HepG2 (cell line): Measurements from ENCODE around the gene FAM229A. TPM values are rescaled to one million over a fixed set of nuclear protein-coding genes. Genes with fewer than 3 reads are reported as not detected.
A peak's percentile ranks its signal among the peaks of the same experiment; 100 is the strongest.

ENCODE experiments used
- ATF7-NPFF ChIP-seq: sonication (generic); formaldehyde crosslinking; IDR thresholded peaks from 2 replicates; pipeline ENCODE4 v1.8.1; 2023; ENCODE audit warnings: mild to moderate bottlenecking, low read depth, missing genetic modification reagents, moderate library complexity
- CBX2 ChIP-seq, 2 experiments: fragments of 200-600 bp in 1 of 2; sonication (generic); formaldehyde crosslinking in 1 of 2; IDR thresholded peaks; 2 replicates each; pipeline versions ENCODE4 v1.7.0 to v1.8.1; 2018 to 2022; ENCODE audit warnings: low read depth in 2 of 2, low read length in 1 of 2, mild to moderate bottlenecking in 1 of 2, missing genetic modification reagents in 1 of 2
- DMAP1 ChIP-seq: IDR thresholded peaks from 2 replicates; pipeline ENCODE4 v1.6.1; 2016
- EED ChIP-seq: sonication (generic); formaldehyde crosslinking; IDR thresholded peaks from 2 replicates; pipeline ENCODE4 v1.5.0; 2020; ENCODE audit warnings: mild to moderate bottlenecking, missing genetic modification reagents
- FLYWCH1 ChIP-seq: sonication (generic); formaldehyde crosslinking; IDR thresholded peaks from 2 replicates; pipeline ENCODE4 v1.8.1; 2023; ENCODE audit warnings: mild to moderate bottlenecking, missing genetic modification reagents
- GATAD2A ChIP-seq: IDR thresholded peaks from 2 replicates; pipeline ENCODE4 v1.6.1; 2016
- GTF3A ChIP-seq: sonication (generic); formaldehyde crosslinking; conservative IDR thresholded peaks from 2 replicates; pipeline ENCODE4 v1.4.0; 2020; ENCODE audit warnings: mild to moderate bottlenecking, missing genetic modification reagents
- JUNB ChIP-seq: sonication (generic); formaldehyde crosslinking; IDR thresholded peaks from 2 replicates; pipeline ENCODE4 v1.8.0; 2022; ENCODE audit warnings: missing genetic modification reagents, mild to moderate bottlenecking, borderline replicate concordance
- KDM3A ChIP-seq: IDR thresholded peaks from 2 replicates; pipeline ENCODE4 v1.6.1; 2018; ENCODE audit warnings: low read depth, missing compliant biosample characterization
- KDM5A ChIP-seq: fragments of 200-600 bp; sonication (generic); IDR thresholded peaks from 2 replicates; pipeline ENCODE4 v1.7.0; 2018; ENCODE audit warnings: antibody characterized with exemption, mild to moderate bottlenecking, low read length, borderline replicate concordance
- KMT2A ChIP-seq: sonication (generic); formaldehyde crosslinking; IDR thresholded peaks from 2 replicates; pipeline ENCODE4 v1.4.0; 2020; ENCODE audit warnings: missing genetic modification reagents
- NR2C2 ChIP-seq: sonication (generic); formaldehyde crosslinking; IDR thresholded peaks from 2 replicates; pipeline ENCODE4 v1.4.0; 2020; ENCODE audit warnings: missing genetic modification reagents, mild to moderate bottlenecking, moderate library complexity, borderline replicate concordance
- PHB2 ChIP-seq: fragments of 450-650 bp; IDR thresholded peaks from 2 replicates; pipeline ENCODE4 v1.6.1; 2018; ENCODE audit not compliant: partially characterized antibody
- PHF5A ChIP-seq: IDR thresholded peaks from one replicate; pipeline ENCODE4 v1.6.1; 2018; ENCODE audit warnings: low read depth, missing genetic modification reagents; ENCODE audit not compliant: unreplicated experiment
- RFXANK ChIP-seq: IDR thresholded peaks from 2 replicates; pipeline ENCODE4 v1.6.1; 2016
- RFXAP ChIP-seq: sonication (generic); formaldehyde crosslinking; IDR thresholded peaks from 2 replicates; pipeline ENCODE4 v1.4.0; 2020; ENCODE audit warnings: missing genetic modification reagents, borderline replicate concordance
- SOX13 ChIP-seq, 3 experiments: fragments of 450-650 bp in 1 of 3; sonication (generic) in 1 of 3; formaldehyde crosslinking in 1 of 3; IDR thresholded peaks in 2 of 3; conservative IDR thresholded peaks in 1 of 3; 2 replicates each; pipeline versions ENCODE4 v1.5.0 to v1.6.1; 2016 to 2020; ENCODE audit warnings: antibody characterized with exemption in 1 of 3, mild to moderate bottlenecking in 1 of 3, missing compliant biosample characterization in 1 of 3, missing genetic modification reagents in 1 of 3, moderate library complexity in 1 of 3
- SOX6 ChIP-seq, 2 experiments: fragments of 450-650 bp in 1 of 2; sonication (generic) in 1 of 2; formaldehyde crosslinking in 1 of 2; IDR thresholded peaks; 2 replicates each; pipeline versions ENCODE4 v1.4.0 to v1.6.1; 2017 to 2020; ENCODE audit warnings: antibody characterized with exemption in 1 of 2, mild to moderate bottlenecking in 1 of 2, missing genetic modification reagents in 1 of 2
- SP2 ChIP-seq: sonication (generic); formaldehyde crosslinking; IDR thresholded peaks from 2 replicates; pipeline ENCODE4 v1.5.1; 2020; ENCODE audit warnings: mild to moderate bottlenecking, missing genetic modification reagents
- SRSF1 ChIP-seq: fragments of 200-400 bp; formaldehyde crosslinking; optimal IDR thresholded peaks from 2 replicates; pipeline ENCODE3; 2017; ENCODE audit warnings: mild to moderate bottlenecking, low read depth, low read length, moderate library complexity
- TARDBP ChIP-seq: sonication (generic); formaldehyde crosslinking; IDR thresholded peaks from 2 replicates; pipeline ENCODE4 v1.8.0; 2022; ENCODE audit warnings: mild to moderate bottlenecking, missing genetic modification reagents
- TCF12 ChIP-seq, 2 experiments: fragments of 450-650 bp in 1 of 2; sonication (generic) in 1 of 2; formaldehyde crosslinking in 1 of 2; IDR thresholded peaks; 2 replicates each; pipeline versions ENCODE4 v1.6.1 to v1.8.0; 2017 to 2022; ENCODE audit warnings: antibody characterized with exemption in 1 of 2, mild to moderate bottlenecking in 1 of 2, missing genetic modification reagents in 1 of 2, moderate library complexity in 1 of 2
- TFDP2 ChIP-seq: sonication (generic); formaldehyde crosslinking; IDR thresholded peaks from 2 replicates; pipeline ENCODE4 v1.4.0; 2020; ENCODE audit warnings: missing genetic modification reagents
- ZBTB3 ChIP-seq: sonication (generic); formaldehyde crosslinking; IDR thresholded peaks from 2 replicates; pipeline ENCODE4 v1.4.0; 2020; ENCODE audit warnings: low read depth, mild to moderate bottlenecking, moderate library complexity, missing genetic modification reagents, borderline replicate concordance
- ZBTB38 ChIP-seq: sonication (generic); formaldehyde crosslinking; IDR thresholded peaks from 2 replicates; pipeline ENCODE4 v1.5.1; 2020; ENCODE audit warnings: mild to moderate bottlenecking, missing genetic modification reagents
- ZNF34 ChIP-seq: sonication (generic); formaldehyde crosslinking; IDR thresholded peaks from 2 replicates; pipeline ENCODE4 v1.4.0; 2020; ENCODE audit warnings: mild to moderate bottlenecking, missing genetic modification reagents, borderline replicate concordance
- ZNF768 ChIP-seq: sonication (generic); formaldehyde crosslinking; IDR thresholded peaks from 2 replicates; pipeline ENCODE4 v1.4.0; 2020; ENCODE audit warnings: missing genetic modification reagents
- ZNF788 ChIP-seq: sonication (generic); formaldehyde crosslinking; IDR thresholded peaks from 2 replicates; pipeline ENCODE4 v1.5.0; 2020; ENCODE audit warnings: mild to moderate bottlenecking, missing genetic modification reagents, borderline replicate concordance
- ZNF816 ChIP-seq: sonication (generic); formaldehyde crosslinking; IDR thresholded peaks from 2 replicates; pipeline ENCODE4 v1.8.0; 2022; ENCODE audit warnings: missing genetic modification reagents, mild to moderate bottlenecking, borderline replicate concordance
- ZSCAN31 ChIP-seq: sonication (generic); formaldehyde crosslinking; IDR thresholded peaks from 2 replicates; pipeline ENCODE4 v1.5.0; 2020; ENCODE audit warnings: low read depth, mild to moderate bottlenecking, missing genetic modification reagents
- polyA plus RNA-seq, 8 experiments: library from polyadenylated mRNA; depleted of rRNA in 3 of 8; stranded (reverse) in 7 of 8; unstranded in 1 of 8; fragments of >200 nt; fragmentation: Illumina TruSeq in 4 of 8; extraction: Trizol in 4 of 8; gene quantifications; 2 replicates each; pipeline versions ENCODE4 v1.2.1 to v1.2.3, GENCODE V29; 2011 to 2016; ENCODE audit warnings: low read depth in 4 of 8, missing spikeins in 1 of 8, mixed read lengths in 1 of 8; ENCODE audit not compliant: insufficient read depth in 1 of 8
- total RNA-seq, 5 experiments: library from RNA; depleted of rRNA; stranded (reverse); fragments of >200 nt; fragmentation: Illumina TruSeq; extraction: Trizol; gene quantifications; 2 replicates each; pipeline ENCODE4 v1.2.3, GENCODE V29; 2016; ENCODE audit warnings: low read depth in 1 of 5

FAM229A gene
- total and polyA plus RNA-seq, 2 of the 13 experiments (the other 11 are each of a cell fraction or from before 2014, with no cell fraction given): 3.2 to 17.6 TPM

- no peak for TF ChIP-seq ATF7-NPFF (CRISPR knock-in tag)
- TF ChIP-seq CBX2 (IDR thresholded peaks at IDR 0.05; ENCODE audit: low read depth, low read length): no peak
- TF ChIP-seq CBX2 (CRISPR knock-in tag; IDR thresholded peaks at IDR 0.05; ENCODE audit: low read depth): no peak
- no peak for TF ChIP-seq EED (CRISPR knock-in tag)
- no peak for TF ChIP-seq ZNF34 (CRISPR knock-in tag)
- TF ChIP-seq DMAP1: no peak
- peak; percentile 45 for TF ChIP-seq GATAD2A (CRISPR knock-in tag)
- no peak for TF ChIP-seq PHF5A (CRISPR knock-in tag)
- 0 out of 2 replicates have a peak, but pooled peaks have one; percentile 76 for TF ChIP-seq FLYWCH1 (CRISPR knock-in tag)
- no peak for TF ChIP-seq TCF12 (IDR thresholded peaks at IDR 0.05)
- peak; percentile 53 for TF ChIP-seq TCF12 (CRISPR knock-in tag; IDR thresholded peaks at IDR 0.05)
- TF ChIP-seq TFDP2 (CRISPR knock-in tag): peak; percentile 70; the same call in 1 of the 2 replicates
- peak; percentile 41; the same call in 1 of the 2 replicates for TF ChIP-seq KDM3A
- TF ChIP-seq SRSF1: peak; percentile 75
- TF ChIP-seq ZBTB3: no peak
- TF ChIP-seq SOX13 (IDR thresholded peaks at IDR 0.05): peak; percentile 44; the same call in 1 of the 2 replicates
- TF ChIP-seq SOX13 (CRISPR knock-in tag; conservative IDR thresholded peaks at IDR 0.05 in 1 of 2, IDR thresholded peaks at IDR 0.05 in 1 of 2): no peak
- no peak for TF ChIP-seq KMT2A (CRISPR knock-in tag)
- TF ChIP-seq RFXAP (CRISPR knock-in tag): peak; percentile 70; the same call in 1 of the 2 replicates
- no peak for TF ChIP-seq ZNF788
- no peak for TF ChIP-seq SP2 (CRISPR knock-in tag)
- TF ChIP-seq ZBTB38 (CRISPR knock-in tag): peak; percentile 51; the same call in 1 of the 2 replicates
- TF ChIP-seq NR2C2: no peak
- TF ChIP-seq KDM5A: no peak
- no peak for TF ChIP-seq ZNF816
- no peak for TF ChIP-seq PHB2
- no peak for TF ChIP-seq GTF3A (CRISPR knock-in tag)
- peak; percentile 70; the same call in 1 of the 2 replicates for TF ChIP-seq ZSCAN31 (CRISPR knock-in tag)
- TF ChIP-seq TARDBP (CRISPR knock-in tag): no peak
- TF ChIP-seq SOX6 (IDR thresholded peaks at IDR 0.05): no peak
- TF ChIP-seq SOX6 (CRISPR knock-in tag; IDR thresholded peaks at IDR 0.05): 0 out of 2 replicates have a peak, but pooled peaks have one; percentile 39
- TF ChIP-seq ZNF768 (CRISPR knock-in tag): peak; percentile 49; the same call in 1 of the 2 replicates
- 0 out of 2 replicates have a peak, but pooled peaks have one; percentile 47 for TF ChIP-seq RFXANK (CRISPR knock-in tag)
- no peak for TF ChIP-seq JUNB
These were observed 26.3 kb downstream of the FAM229A start, which contains the start of gene MARCKSL1 (continued) for GRCh38 chr1:32335790-32336590.
